HepG2 (cell line): Measurements from ENCODE around the gene SBK2. TPM values are rescaled to one million over a fixed set of nuclear protein-coding genes. Genes with fewer than 3 reads are reported as not detected.

Experiments used
- ATAC-seq: fragments of 200-7000 bp; cut with Tn5 transposase; 3 replicates; pipeline ENCODE4 v1.9.1; 2020; ENCODE audit warnings: mild to moderate bottlenecking, moderate library complexity
- BruUV-seq: library from RNA; stranded (reverse); fragments of 400-500 nt; replicated peaks from 2 replicates; lab custom pipeline; 2021; lab: Mats Ljungman, UMichigan
- CTCF ChIA-PET: fragments of 300-600 bp; formaldehyde crosslinking; extraction: SDS; loops from one replicate; lab custom pipeline; 2021; ENCODE audit warnings: low total read pairs, inconsistent platforms, low intra/inter-chr PET ratio; lab: Yijun Ruan, JAX
- POLR2A ChIA-PET: fragments of 350-600 bp; sonication (Branson Sonifier 250); formaldehyde crosslinking; loops from one replicate; lab custom pipeline; 2020; ENCODE audit warnings: antibody characterized with exemption, inconsistent platforms; lab: Yijun Ruan, JAX
- DNase-seq: peaks from one replicate; pipeline ENCODE4 v3.0.0-alpha.2; 2015; ENCODE audit warnings: low spot score
- FAIRE-seq: peaks from 3 replicates; lab custom pipeline; 2011; peaks lifted over from hg19 to GRCh38; lab: Jason Lieb, UNC
- H2AFZ ChIP-seq: one replicate; pipeline ENCODE4 v1.6.1; 2011; ENCODE audit warnings: low read length, inconsistent platforms
- H3K27ac ChIP-seq: fragments of 300-600 bp; 3 replicates; pipeline ENCODE4 v1.8.0; 2011; ENCODE audit warnings: mixed run types, mild to moderate bottlenecking, mixed read lengths, low read length, inconsistent platforms; ENCODE audit not compliant: insufficient read depth; ENCODE audit errors: extremely low read length
- H3K27me3 ChIP-seq, 2 experiments: fragments of 200-600 bp in 1 of 2; 2 replicates in 1 of 2; 3 replicates in 1 of 2; pipeline versions ENCODE4 v1.6.0 to v1.8.0; 2011; ENCODE audit warnings: low read length in 2 of 2, mild to moderate bottlenecking in 2 of 2, moderate library complexity in 2 of 2, inconsistent platforms in 1 of 2; ENCODE audit not compliant: insufficient read depth in 2 of 2, control insufficient read depth in 1 of 2
- H3K36me3 ChIP-seq, 2 experiments: fragments of 200-600 bp in 1 of 2; replicated peaks in 1 of 2; 2 replicates in 1 of 2; 3 replicates in 1 of 2; pipeline versions ENCODE4 v1.5.1 to v1.8.0; 2011; ENCODE audit warnings: low read length in 2 of 2, inconsistent platforms in 1 of 2; ENCODE audit not compliant: insufficient read depth in 2 of 2, control insufficient read depth in 1 of 2
- H3K4me1 ChIP-seq: 2 replicates; pipeline ENCODE4 v1.5.1; 2012; ENCODE audit warnings: low read length, inconsistent platforms; ENCODE audit not compliant: insufficient read depth
- H3K4me2 ChIP-seq: 2 replicates; pipeline ENCODE4 v1.6.0; 2011; ENCODE audit warnings: low read depth, low read length, inconsistent platforms
- H3K4me3 ChIP-seq, 3 experiments: fragments of 200-600 bp in 1 of 3; sonication (generic), shearing (Covaris generic) in 1 of 3; replicated peaks in 1 of 3; 2 replicates each; pipeline ENCODE4 v1.5.1; 2011 to 2016; ENCODE audit warnings: low read length in 3 of 3, inconsistent platforms in 2 of 3, low read depth in 2 of 3, mild to moderate bottlenecking in 2 of 3, control low read depth in 1 of 3, mixed read lengths in 1 of 3; ENCODE audit not compliant: insufficient read depth in 1 of 3
- H3K79me2 ChIP-seq: one replicate; pipeline ENCODE4 v1.6.1; 2011; ENCODE audit warnings: low read length, inconsistent platforms; ENCODE audit not compliant: insufficient read depth
- H3K9ac ChIP-seq: 2 replicates; pipeline ENCODE4 v1.6.0; 2011; ENCODE audit warnings: mild to moderate bottlenecking, low read depth, low read length, inconsistent platforms; ENCODE audit not compliant: insufficient read depth
- H3K9me3 ChIP-seq: 2 replicates; pipeline ENCODE4 v1.5.1; 2012; ENCODE audit warnings: mild to moderate bottlenecking, low read length
- H4K20me1 ChIP-seq: 2 replicates; pipeline ENCODE4 v1.6.0; 2011; ENCODE audit warnings: inconsistent platforms, mild to moderate bottlenecking, low read length, moderate library complexity; ENCODE audit not compliant: insufficient read depth
- FOSL2 ChIP-seq: sonication (generic); formaldehyde crosslinking; IDR thresholded peaks from 2 replicates; pipeline ENCODE4 v1.4.0; 2020; ENCODE audit warnings: missing genetic modification reagents
- GABPB1 ChIP-seq: IDR thresholded peaks from 2 replicates; pipeline ENCODE4 v1.6.1; 2016; ENCODE audit warnings: mild to moderate bottlenecking, missing genetic modification reagents, moderate library complexity, missing compliant biosample characterization
- LCORL ChIP-seq, 2 experiments: fragments of 450-650 bp in 1 of 2; sonication (generic) in 1 of 2; formaldehyde crosslinking in 1 of 2; IDR thresholded peaks; 2 replicates each; pipeline versions ENCODE4 v1.5.0 to v1.6.1; 2017 to 2020; ENCODE audit warnings: antibody characterized with exemption in 1 of 2, missing genetic modification reagents in 1 of 2
- MTA1 ChIP-seq: sonication (generic); formaldehyde crosslinking; IDR thresholded peaks from 2 replicates; pipeline ENCODE4 v1.4.0; 2020; ENCODE audit warnings: missing genetic modification reagents, mild to moderate bottlenecking, borderline replicate concordance
- MZF1 ChIP-seq: sonication (generic); formaldehyde crosslinking; IDR thresholded peaks from 2 replicates; pipeline ENCODE4 v1.8.1; 2023; ENCODE audit warnings: mild to moderate bottlenecking, missing genetic modification reagents, borderline replicate concordance
- NR2F6 ChIP-seq, 2 experiments: IDR thresholded peaks; 2 replicates each; pipeline ENCODE4 v1.6.1; 2016; ENCODE audit warnings: antibody characterized with exemption in 1 of 2, mild to moderate bottlenecking in 1 of 2
- RAD21 ChIP-seq: fragments of 450-650 bp; formaldehyde crosslinking; IDR thresholded peaks from 2 replicates; pipeline ENCODE4 v1.5.0; 2020; ENCODE audit warnings: mild to moderate bottlenecking
- SRSF9 ChIP-seq: fragments of 200-400 bp; formaldehyde crosslinking; IDR thresholded peaks from 2 replicates; pipeline ENCODE4 v1.6.1; 2018; ENCODE audit warnings: borderline replicate concordance, mild to moderate bottlenecking, low read depth, low read length; ENCODE audit not compliant: insufficient read depth, poor library complexity, severe bottlenecking
- TCF7L2 ChIP-seq: IDR thresholded peaks from 2 replicates; pipeline ENCODE4 v1.6.1; 2011; ENCODE audit warnings: mild to moderate bottlenecking, low read depth, low read length, moderate library complexity
- XRCC5 ChIP-seq: fragments of 200-400 bp; formaldehyde crosslinking; optimal IDR thresholded peaks from 2 replicates; pipeline ENCODE3; 2017; ENCODE audit warnings: mild to moderate bottlenecking, low read length
- ZNF382 ChIP-seq: sonication (generic); formaldehyde crosslinking; IDR thresholded peaks from 2 replicates; pipeline ENCODE4 v1.5.0; 2020; ENCODE audit warnings: missing genetic modification reagents, mild to moderate bottlenecking, borderline replicate concordance
- ZNF383 ChIP-seq: sonication (generic); formaldehyde crosslinking; IDR thresholded peaks from 2 replicates; pipeline ENCODE4 v1.4.0; 2020; ENCODE audit warnings: missing genetic modification reagents, mild to moderate bottlenecking, borderline replicate concordance
- ZNF562 ChIP-seq: sonication (generic); formaldehyde crosslinking; IDR thresholded peaks from 2 replicates; pipeline ENCODE4 v1.8.0; 2022; ENCODE audit warnings: missing genetic modification reagents, borderline replicate concordance
- WGBS: methylation state at CpG from one replicate; pipeline ENCODE4 v1.1.6; 2017; ENCODE audit warnings: low lambda C conversion rate; 5-methylcytosine and 5-hydroxymethylcytosine counted together
- in situ Hi-C: cut with HindIII; loops from 2 replicates; pipeline ENCODE4 v1.10.0; 2017; ENCODE audit warnings: low pct_unique_long_range_greater_than_20kb; ENCODE audit not compliant: extremely low pct_ligation_motif_present
- intact Hi-C: fragments of 100-400 bp; cut with micrococcal nuclease; formaldehyde crosslinking; loops from one replicate; pipeline ENCODE4 v1.10.0; 2022; ENCODE audit not compliant: unreplicated experiment
- polyA plus RNA-seq, 8 experiments: library from polyadenylated mRNA; depleted of rRNA in 3 of 8; stranded (reverse) in 7 of 8; unstranded in 1 of 8; fragments of >200 nt; fragmentation: Illumina TruSeq in 4 of 8; extraction: Trizol in 4 of 8; gene quantifications; 2 replicates each; pipeline versions ENCODE4 v1.2.1 to v1.2.3, GENCODE V29; 2011 to 2016; ENCODE audit warnings: low read depth in 4 of 8, missing spikeins in 1 of 8, mixed read lengths in 1 of 8; ENCODE audit not compliant: insufficient read depth in 1 of 8
- total RNA-seq, 5 experiments: library from RNA; depleted of rRNA; stranded (reverse); fragments of >200 nt; fragmentation: Illumina TruSeq; extraction: Trizol; gene quantifications; 2 replicates each; pipeline ENCODE4 v1.2.3, GENCODE V29; 2016; ENCODE audit warnings: low read depth in 1 of 5
- TF ChIP-seq, protein P1 (sequence below): fragments of 450-650 bp; IDR thresholded peaks from 2 replicates; pipeline ENCODE4 v1.6.1; 2016
- TF ChIP-seq, protein P2 (sequence below): sonication (generic); formaldehyde crosslinking; conservative IDR thresholded peaks from 2 replicates; pipeline ENCODE4 v1.4.0; 2020; ENCODE audit warnings: missing genetic modification reagents

Gene SBK2
- total and polyA plus RNA-seq, 2 of the 13 experiments (the other 11 are each of a cell fraction or from before 2014, with no cell fraction given): 0.24 TPM; not detected in 1

- ATAC-seq (no peak), DNase-seq (no peak), FAIRE-seq (no peak)
- TF ChIP-seq ZNF382 (no peak), LCORL (IDR thresholded peaks at IDR 0.05) (no peak), LCORL (CRISPR knock-in tag; IDR thresholded peaks at IDR 0.05) (no peak), GABPB1 (CRISPR knock-in tag) (no peak), XRCC5 (no peak), ZNF383 (CRISPR knock-in tag) (no peak), NR2F6 (IDR thresholded peaks at IDR 0.05) (no peak), NR2F6 (CRISPR knock-in tag; IDR thresholded peaks at IDR 0.05) (no peak), MZF1 (CRISPR knock-in tag) (no peak), FOSL2 (no peak), MTA1 (peak; percentile 22; the same call in 1 of the 2 replicates), RAD21 (CRISPR knock-in tag) (no peak), ZNF562 (CRISPR knock-in tag) (no peak), SRSF9 (no peak), TCF7L2 (no peak)
- TF ChIP-seq, protein P1, sequence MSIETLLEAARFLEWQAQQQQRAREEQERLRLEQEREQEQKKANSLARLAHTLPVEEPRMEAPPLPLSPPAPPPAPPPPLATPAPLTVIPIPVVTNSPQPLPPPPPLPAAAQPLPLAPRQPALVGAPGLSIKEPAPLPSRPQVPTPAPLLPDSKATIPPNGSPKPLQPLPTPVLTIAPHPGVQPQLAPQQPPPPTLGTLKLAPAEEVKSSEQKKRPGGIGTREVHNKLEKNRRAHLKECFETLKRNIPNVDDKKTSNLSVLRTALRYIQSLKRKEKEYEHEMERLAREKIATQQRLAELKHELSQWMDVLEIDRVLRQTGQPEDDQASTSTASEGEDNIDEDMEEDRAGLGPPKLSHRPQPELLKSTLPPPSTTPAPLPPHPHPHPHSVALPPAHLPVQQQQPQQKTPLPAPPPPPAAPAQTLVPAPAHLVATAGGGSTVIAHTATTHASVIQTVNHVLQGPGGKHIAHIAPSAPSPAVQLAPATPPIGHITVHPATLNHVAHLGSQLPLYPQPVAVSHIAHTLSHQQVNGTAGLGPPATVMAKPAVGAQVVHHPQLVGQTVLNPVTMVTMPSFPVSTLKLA: peak; percentile 65; the same call in 1 of the 2 replicates
- TF ChIP-seq, protein P2, sequence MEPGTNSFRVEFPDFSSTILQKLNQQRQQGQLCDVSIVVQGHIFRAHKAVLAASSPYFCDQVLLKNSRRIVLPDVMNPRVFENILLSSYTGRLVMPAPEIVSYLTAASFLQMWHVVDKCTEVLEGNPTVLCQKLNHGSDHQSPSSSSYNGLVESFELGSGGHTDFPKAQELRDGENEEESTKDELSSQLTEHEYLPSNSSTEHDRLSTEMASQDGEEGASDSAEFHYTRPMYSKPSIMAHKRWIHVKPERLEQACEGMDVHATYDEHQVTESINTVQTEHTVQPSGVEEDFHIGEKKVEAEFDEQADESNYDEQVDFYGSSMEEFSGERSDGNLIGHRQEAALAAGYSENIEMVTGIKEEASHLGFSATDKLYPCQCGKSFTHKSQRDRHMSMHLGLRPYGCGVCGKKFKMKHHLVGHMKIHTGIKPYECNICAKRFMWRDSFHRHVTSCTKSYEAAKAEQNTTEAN (CRISPR knock-in tag): peak; percentile 97
- ChIA-PET POLR2A (interaction anchor here (1.2 kb wide), 1 partner anchor 18 kb away, joined by 4 read pairs; the partner anchor contains the start of gene SBK3), CTCF (no interaction called here)
- 76% methylated on average over 20 of the region's 22 CpGs for WGBS
- in situ Hi-C loops (no loop called here), intact Hi-C loops (no loop called here)
- no peak overlapping the region for H3K27ac ChIP-seq
- H2AFZ ChIP-seq: no peak overlapping the region
- H3K4me2 ChIP-seq: no peak overlapping the region
- BruUV-seq: no TSS peak
- H3K9me3 ChIP-seq: no peaks in the 10 kb centered on the region
- H3K4me1 ChIP-seq: peaks cover 33% of the 10 kb centered on the region
- no peaks in the 10 kb centered on the region for H3K36me3 ChIP-seq
- H3K27me3 ChIP-seq: no peaks in the 10 kb centered on the region
- no peak overlapping the region for H3K9ac ChIP-seq
- H3K79me2 ChIP-seq: no peaks in the 10 kb centered on the region
- H4K20me1 ChIP-seq: no peaks in the 10 kb centered on the region
- H3K4me3 ChIP-seq: no peak overlapping the region
Observed at GRCh38 chr19:55527197-55528029, 9.5 kb downstream of the SBK2 start.
